Subcutaneous abdominal adipose tissue (tissue), 5 donors: ENCODE data around the gene LACTB.

Experiments used
- H3K27ac ChIP-seq: one replicate; pipeline ENCODE4 v1.7.0; 2013; ENCODE audit warnings: low read depth, mild to moderate bottlenecking, inconsistent platforms, low read length, moderate library complexity
- H3K27me3 ChIP-seq, 5 donors: one replicate each; pipeline ENCODE4 v1.7.0; 2013; ENCODE audit warnings: low read length in 5 of 5, inconsistent platforms in 1 of 5; ENCODE audit not compliant: control insufficient read depth in 5 of 5, insufficient read depth in 4 of 5
- H3K36me3 ChIP-seq, 5 donors: one replicate each; pipeline ENCODE4 v1.7.0; 2013; ENCODE audit warnings: low read length in 5 of 5; ENCODE audit not compliant: control insufficient read depth in 5 of 5, insufficient read depth in 5 of 5
- H3K4me1 ChIP-seq, 5 donors: one replicate each; pipeline ENCODE4 v1.7.0; 2013; ENCODE audit warnings: low read length in 5 of 5, mild to moderate bottlenecking in 3 of 5, moderate library complexity in 1 of 5; ENCODE audit not compliant: control insufficient read depth in 5 of 5, insufficient read depth in 5 of 5
- H3K4me3 ChIP-seq, 5 donors: one replicate each; pipeline ENCODE4 v1.7.0; 2013; ENCODE audit warnings: low read length in 5 of 5, low read depth in 1 of 5
- H3K9ac ChIP-seq, 5 donors: one replicate each; pipeline ENCODE4 v1.7.0; 2013; ENCODE audit warnings: low read length in 5 of 5, mild to moderate bottlenecking in 4 of 5, moderate library complexity in 3 of 5
- H3K9me3 ChIP-seq, 5 donors: one replicate each; pipeline ENCODE4 v1.7.0; 2013; ENCODE audit warnings: low read length in 5 of 5; ENCODE audit not compliant: control insufficient read depth in 5 of 5
- donor health status: healthy.
- donor health status: healthy.
- donor health status: healthy.
- donor health status: healthy.
- donor health status: healthy.

LACTB gene

DNA sequence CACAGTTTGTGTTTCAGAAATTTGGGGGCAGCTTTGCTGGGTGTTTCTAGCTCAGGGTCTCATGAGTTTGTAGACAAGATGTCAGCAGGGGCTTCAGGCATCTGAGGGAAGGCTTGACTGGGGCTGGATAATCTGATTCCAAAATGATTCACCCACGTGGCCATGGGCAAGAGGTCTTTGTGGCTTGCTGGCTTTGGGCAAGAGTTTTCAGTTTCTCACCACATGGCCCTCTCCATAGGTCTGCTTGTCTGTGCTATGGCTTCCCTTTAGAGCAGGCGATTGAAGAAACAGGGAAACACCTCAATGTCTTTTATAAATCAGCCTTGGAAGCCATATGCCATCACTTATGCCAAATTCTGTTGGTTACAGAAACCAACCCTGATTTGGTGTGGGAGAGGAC is 23.8 kb downstream of the LACTB start:
- peaks cover 0 to 10% (median 7%) of the 10 kb centered on the region in 5 donors for H3K4me1 ChIP-seq
- no peak overlapping the region for H3K27ac ChIP-seq
- peaks cover 5 to 43% (median 21%) of the 10 kb centered on the region in 5 donors for H3K36me3 ChIP-seq
- H3K27me3 ChIP-seq: no peaks in the 10 kb centered on the region
- no peak overlapping the region for H3K4me3 ChIP-seq
- no peak overlapping the region for H3K9ac ChIP-seq
- no peaks in the 10 kb centered on the region for H3K9me3 ChIP-seq

- H3K27ac ChIP-seq: no peak overlapping the region
- peaks cover 3 to 39% (median 20%) of the 10 kb centered on the region in 5 donors for H3K36me3 ChIP-seq
- H3K4me3 ChIP-seq: no peak overlapping the region
- no peaks in the 10 kb centered on the region for H3K27me3 ChIP-seq
- H3K9me3 ChIP-seq: no peaks in the 10 kb centered on the region
- H3K4me1 ChIP-seq: peaks cover 0 to 10% (median 7%) of the 10 kb centered on the region in 5 donors
- no peak overlapping the region for H3K9ac ChIP-seq
Measured at GRCh38 chr15:63146684-63147083, 25.0 kb downstream of the LACTB start.

DNA sequence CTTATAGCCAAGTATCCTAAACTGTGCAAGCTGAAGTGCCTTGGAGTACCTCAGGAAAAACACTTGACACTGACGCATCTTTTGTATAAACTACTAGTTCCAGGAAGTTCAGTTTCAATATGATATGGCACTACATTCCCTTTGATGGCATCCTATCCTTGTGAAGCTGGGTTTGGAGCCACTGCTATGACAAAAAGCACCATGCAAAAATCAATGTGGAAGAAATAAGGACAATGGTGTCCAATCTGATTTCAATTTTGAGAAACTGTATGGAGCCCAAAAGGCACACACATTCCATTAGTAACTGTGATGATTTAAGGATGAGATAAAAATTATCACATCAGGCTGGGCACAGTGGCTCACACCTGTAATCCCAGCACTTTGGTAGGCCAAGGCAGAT is 30.0 kb downstream of the LACTB start:
- Histone ChIP-seq H3K9ac (no peak overlapping the region), H3K27me3 (no peaks in the 10 kb centered on the region), H3K27ac (no peak overlapping the region), H3K4me1 (peaks cover 0 to 20% (median 14%) of the 10 kb centered on the region in 5 donors), H3K4me3 (no peak overlapping the region), H3K9me3 (no peaks in the 10 kb centered on the region), H3K36me3 (peaks cover 6 to 39% (median 21%) of the 10 kb centered on the region in 5 donors)

DNA sequence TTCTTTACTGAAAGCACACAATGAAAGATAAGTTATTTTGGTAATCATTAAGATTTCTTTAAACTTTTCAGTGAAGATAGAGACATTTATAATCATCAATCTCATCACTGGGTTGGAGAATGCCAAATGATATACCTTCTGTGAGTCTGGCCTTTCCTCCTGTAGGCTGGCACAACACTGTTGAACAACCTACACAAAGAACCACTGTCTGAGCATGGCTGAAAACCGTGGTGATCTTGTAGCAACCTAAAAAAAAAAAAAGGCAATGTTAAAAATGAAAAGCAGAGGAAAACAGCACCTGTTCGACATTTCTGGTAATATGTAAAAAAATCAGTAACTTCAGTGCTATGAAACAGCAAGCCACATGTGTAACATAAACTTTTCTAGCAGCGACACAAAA is 33.8 kb downstream of the LACTB start:
- peak overlapping the region in 1 of 5 donors; percentile 20 for H3K9ac ChIP-seq
- no peaks in the 10 kb centered on the region for H3K27me3 ChIP-seq
- peaks cover 0 to 21% (median 16%) of the 10 kb centered on the region in 5 donors for H3K4me1 ChIP-seq
- peak overlapping the region in 1 of 5 donors; percentile 18 for H3K4me3 ChIP-seq
- no peaks in the 10 kb centered on the region for H3K9me3 ChIP-seq
- peaks cover 3 to 27% (median 15%) of the 10 kb centered on the region in 5 donors for H3K36me3 ChIP-seq
- no peak overlapping the region for H3K27ac ChIP-seq

GRCh38 chr15:63156086-63156710 is 34.5 kb downstream of the LACTB start:
- Histone ChIP-seq H3K27ac (peak overlapping the region; percentile 91), H3K36me3 (peaks cover 3 to 25% (median 15%) of the 10 kb centered on the region in 5 donors), H3K4me3 (peak overlapping the region; percentile 86 to 98 (median 95)), H3K27me3 (no peaks in the 10 kb centered on the region), H3K9ac (peak overlapping the region; percentile 72 to 98 (median 91)), H3K4me1 (peaks cover 0 to 21% (median 16%) of the 10 kb centered on the region in 5 donors), H3K9me3 (no peaks in the 10 kb centered on the region)

GRCh38 chr15:63156755-63157117 is 35.1 kb downstream of the LACTB start:
- Histone ChIP-seq H3K4me1 (peaks cover 0 to 21% (median 16%) of the 10 kb centered on the region in 5 donors), H3K4me3 (peak overlapping the region; percentile 86 to 98 (median 95)), H3K9me3 (no peaks in the 10 kb centered on the region), H3K27ac (peak overlapping the region; percentile 91), H3K27me3 (no peaks in the 10 kb centered on the region), H3K9ac (peak overlapping the region; percentile 72 to 98 (median 91)), H3K36me3 (peaks cover 3 to 21% (median 12%) of the 10 kb centered on the region in 5 donors)

DNA sequence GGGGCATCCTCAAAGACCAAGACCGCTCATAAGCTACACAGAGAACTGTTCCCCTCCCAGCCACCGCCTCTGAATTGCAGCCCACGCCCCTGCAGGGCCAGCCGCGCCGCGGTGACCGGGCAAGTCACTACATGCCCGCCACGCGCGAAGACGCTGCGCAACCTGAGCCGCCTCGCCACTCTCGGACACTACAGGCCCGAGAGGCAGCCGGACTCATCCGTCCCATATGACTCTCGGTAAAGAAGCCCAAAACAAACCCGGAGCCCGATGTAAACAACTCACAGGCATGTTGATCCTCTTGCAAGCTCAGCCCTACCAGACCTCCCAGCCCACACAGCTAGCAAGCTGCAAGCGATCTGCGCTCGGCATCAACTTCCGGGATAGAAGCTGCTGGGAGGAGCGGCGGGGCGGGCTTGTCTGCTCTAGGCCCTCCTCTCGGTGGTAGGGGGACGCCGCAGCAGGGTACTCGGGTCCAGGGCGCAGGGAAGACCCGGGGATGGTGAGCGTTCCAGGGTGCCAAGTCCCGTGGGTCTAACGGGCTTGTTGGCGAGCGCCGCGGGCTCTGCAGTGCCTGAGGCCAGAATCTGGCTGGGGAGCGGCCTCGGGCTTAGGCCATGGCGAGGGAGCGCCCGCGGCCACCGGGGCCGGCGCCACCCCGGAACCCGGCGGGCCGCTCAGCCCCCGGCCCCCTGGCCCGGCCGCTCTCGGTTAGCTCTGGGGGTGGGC is 35.6 kb downstream of the LACTB start, which contains the start of gene RPS27L:
Gene RPS27L (minus strand): TSS at position 360 of the 726 bp plus-strand sequence. CDS start 72 bp downstream, at position 288.
- H3K4me3 ChIP-seq: peak within 1 kb of the TSS; percentile 86 to 98 (median 95)
- peak within 1 kb of the TSS; percentile 72 to 98 (median 91) for H3K9ac ChIP-seq
- H3K36me3 ChIP-seq: peaks cover 3 to 17% (median 8%) of the 10 kb centered on the region in 5 donors
- peaks cover 0 to 21% (median 16%) of the 10 kb centered on the region in 5 donors for H3K4me1 ChIP-seq
- peak within 1 kb of the TSS; percentile 91 for H3K27ac ChIP-seq
- H3K27me3 ChIP-seq: no peaks in the 10 kb centered on the region
- H3K9me3 ChIP-seq: no peaks in the 10 kb centered on the region

- Histone ChIP-seq H3K4me3 (peak overlapping the region; percentile 78 to 98 (median 95)), H3K27me3 (no peaks in the 10 kb centered on the region), H3K9ac (peak overlapping the region; percentile 72 to 93 (median 89)), H3K9me3 (no peaks in the 10 kb centered on the region), H3K4me1 (peaks cover 0 to 21% (median 16%) of the 10 kb centered on the region in 5 donors), H3K27ac (peak overlapping the region; percentile 91), H3K36me3 (peaks cover 0 to 13% (median 2%) of the 10 kb centered on the region in 5 donors)
Measured at GRCh38 chr15:63157891-63158431, 36.3 kb downstream of the LACTB start.

DNA sequence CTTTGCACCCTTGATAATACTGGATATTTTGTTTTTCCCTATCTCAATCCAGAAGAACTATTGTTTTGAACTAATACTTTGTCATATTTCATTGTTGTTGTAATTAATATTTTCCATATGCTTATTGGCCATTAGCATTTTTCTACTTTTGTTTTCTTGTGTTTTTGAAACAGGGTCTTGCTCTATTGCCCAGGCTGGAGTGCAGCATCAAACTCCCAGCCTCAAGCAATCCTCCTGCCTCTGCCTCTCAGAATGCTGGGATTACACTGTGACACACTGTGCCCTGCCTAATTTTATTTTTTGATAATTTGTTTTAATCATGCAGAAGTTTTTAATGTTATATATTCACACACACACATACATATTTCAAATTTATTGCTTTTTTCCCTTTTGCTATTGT is 39.0 kb downstream of the LACTB start:
- Histone ChIP-seq H3K9ac (no peak overlapping the region), H3K4me3 (no peak overlapping the region), H3K27me3 (no peaks in the 10 kb centered on the region), H3K9me3 (no peaks in the 10 kb centered on the region), H3K4me1 (peaks cover 0 to 21% (median 13%) of the 10 kb centered on the region in 5 donors), H3K27ac (no peak overlapping the region), H3K36me3 (no peaks in the 10 kb centered on the region)

DNA sequence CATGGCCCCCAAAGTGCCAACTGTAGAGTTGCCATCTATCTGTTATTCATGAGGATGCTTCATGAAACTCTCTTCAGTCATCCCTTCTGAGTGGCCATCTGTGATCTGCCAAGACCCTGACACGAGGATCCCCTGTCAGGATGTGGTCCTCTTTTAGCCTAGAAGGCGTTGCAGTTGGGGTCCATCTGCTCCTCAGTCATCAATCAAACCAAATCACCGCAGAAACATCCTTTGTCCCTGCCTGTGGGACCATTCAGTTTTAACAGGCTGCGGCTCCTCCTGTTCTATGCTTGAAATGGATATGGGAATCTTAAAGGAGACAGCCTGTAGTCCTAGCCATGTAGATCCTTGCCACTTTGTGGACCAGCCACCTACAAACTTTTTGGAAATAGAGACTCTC is 41.6 kb downstream of the LACTB start:
- Histone ChIP-seq H3K9me3 (no peaks in the 10 kb centered on the region), H3K4me1 (peaks cover 0 to 16% (median 0%) of the 10 kb centered on the region in 5 donors), H3K27ac (no peak overlapping the region), H3K27me3 (no peaks in the 10 kb centered on the region), H3K9ac (no peak overlapping the region), H3K4me3 (no peak overlapping the region), H3K36me3 (no peaks in the 10 kb centered on the region)
